Motor neuron (in vitro differentiated cells): Measurements from ENCODE around the gene NUDT2. TPM values are rescaled to one million over a fixed set of nuclear protein-coding genes. Genes with fewer than 3 reads are reported as not detected.
A peak's percentile ranks its signal among the peaks of the same experiment; 100 is the strongest.
"Not testable (repeated sequence)": the region's sequence is repeated elsewhere in the genome, so short reads cannot be mapped to it uniquely, and the experiment has no call there.

ENCODE experiments used
- ATAC-seq, 8 experiments: fragments of 200-7000 bp; cut with Tn5 transposase; replicated peaks in 6 of 8; 2 replicates each; pipeline ENCODE4 v1.8.0; 2021; ENCODE audit warnings: mild to moderate bottlenecking in 8 of 8, moderate library complexity in 8 of 8
- H3K27ac ChIP-seq, 2 donors: fragments of 250-450 bp; sonication (Bioruptor Pico); 2 replicates each; pipeline ENCODE4 v1.9.0; 2021; ENCODE audit warnings: antibody characterized with exemption in 2 of 2, mild to moderate bottlenecking in 2 of 2, moderate library complexity in 1 of 2
- H3K4me1 ChIP-seq, 2 donors: fragments of 250-450 bp; sonication (Bioruptor Pico); replicated peaks in 1 of 2; 2 replicates each; pipeline ENCODE4 v1.6.1; 2021; ENCODE audit warnings: antibody characterized with exemption in 2 of 2, mild to moderate bottlenecking in 2 of 2, moderate library complexity in 1 of 2
- H3K4me3 ChIP-seq, 5 donors: fragments of 250-450 bp; sonication (Bioruptor Pico); 2 replicates each; pipeline ENCODE4 v1.9.0; 2021; ENCODE audit warnings: antibody characterized with exemption in 5 of 5, mild to moderate bottlenecking in 5 of 5, moderate library complexity in 4 of 5
- WGBS, 10 experiments: fragments of 450-650 bp; shearing (Covaris generic); methylation state at CpG; one replicate each; pipeline ENCODE4 v1.0.0; 2022; 5-methylcytosine and 5-hydroxymethylcytosine counted together
- in situ Hi-C, 9 experiments: fragments of 400-800 bp; cut with MboI; loops; one replicate each; pipeline ENCODE4 v1.15.0; 2021; ENCODE audit warnings: low sequenced_read_pairs in 9 of 9, low pct_unique_long_range_greater_than_20kb in 2 of 9; ENCODE audit not compliant: unreplicated experiment in 9 of 9
- total RNA-seq, 8 experiments: library from RNA; unstranded; fragments of 300-600 nt; gene quantifications; 2 replicates each; pipeline versions ENCODE4 v1.2.3 to v1.2.4, GENCODE V29; 2022

NUDT2 gene
- total RNA-seq, 8 experiments from 2014 or later = 20.5 to 43.7 (median 30.5) TPM

DNA sequence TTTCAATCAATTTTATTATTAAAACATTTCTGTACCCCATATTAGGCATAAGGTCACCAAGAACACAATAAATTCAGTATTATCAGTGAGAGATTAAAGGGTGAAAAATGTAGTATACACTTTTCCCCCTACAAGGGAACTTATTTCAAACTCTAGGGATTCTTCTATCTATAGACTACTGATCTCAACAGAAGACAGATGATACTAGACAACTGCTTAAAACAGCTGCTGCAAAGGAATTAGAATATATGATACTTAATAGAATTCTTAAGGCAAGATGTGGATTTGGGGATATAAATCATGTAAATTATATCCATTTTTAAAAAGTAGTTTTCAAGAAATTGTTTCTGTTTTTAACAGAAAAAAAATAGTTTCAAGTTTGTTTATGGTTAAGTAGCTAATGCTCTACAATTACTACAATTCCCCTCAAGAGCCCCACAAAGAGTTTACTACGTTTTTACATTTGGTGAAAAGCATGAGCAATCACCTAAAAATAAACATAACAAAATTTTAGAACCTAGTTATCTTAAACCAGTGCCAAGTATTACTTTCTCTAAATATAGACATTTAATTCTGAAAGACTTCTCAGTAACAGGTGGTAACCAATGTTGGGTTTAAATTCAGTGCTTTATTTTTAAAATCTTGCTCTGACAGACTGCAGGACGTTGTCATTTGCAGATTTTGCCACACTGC, 6.3 kb upstream of the NUDT2 start:
- 25 to 100% (median 73%) methylated on average over 1 to 2 of the region's 2 CpGs; no CpG with 5 or more reads in 2 of the 10 experiments for WGBS, 10 experiments
- Histone ChIP-seq H3K27ac (no peak overlapping the region), H3K4me1 (peaks cover 0 to 3% of the 10 kb centered on the region in 2 donors), H3K4me3 (no peak overlapping the region)
- no peak for ATAC-seq
- in situ Hi-C loops = no loop called here

DNA sequence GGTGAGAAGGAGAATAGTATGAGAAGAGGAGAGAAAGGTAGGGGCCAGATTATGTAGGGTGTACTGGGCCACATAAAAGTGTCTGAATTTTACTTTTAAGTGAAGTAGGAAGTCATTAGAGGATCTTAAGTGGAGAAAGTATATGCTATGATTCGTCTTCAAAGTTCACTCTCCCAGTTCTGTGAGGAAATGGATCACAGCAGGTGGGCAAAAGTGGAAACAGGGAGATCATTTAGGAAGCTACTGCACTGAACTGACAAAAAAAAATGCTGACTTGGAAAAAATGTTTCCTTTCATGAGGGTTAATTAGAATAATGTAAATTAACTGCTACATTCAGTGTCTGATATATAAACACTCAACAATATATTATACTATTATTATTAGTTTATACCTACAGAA, 2.7 kb upstream of the NUDT2 start:
- Histone ChIP-seq H3K4me1 (peaks cover 6% of the 10 kb centered on the region in 2 donors), H3K27ac (no peak overlapping the region), H3K4me3 (no peak overlapping the region)
- in situ Hi-C loops = no loop called here
- ATAC-seq = no peak
- 29 to 86% (median 50%) methylated on average over 1 of the region's 1 CpG; no CpG with 5 or more reads in 1 of the 10 experiments for WGBS, 10 experiments

DNA sequence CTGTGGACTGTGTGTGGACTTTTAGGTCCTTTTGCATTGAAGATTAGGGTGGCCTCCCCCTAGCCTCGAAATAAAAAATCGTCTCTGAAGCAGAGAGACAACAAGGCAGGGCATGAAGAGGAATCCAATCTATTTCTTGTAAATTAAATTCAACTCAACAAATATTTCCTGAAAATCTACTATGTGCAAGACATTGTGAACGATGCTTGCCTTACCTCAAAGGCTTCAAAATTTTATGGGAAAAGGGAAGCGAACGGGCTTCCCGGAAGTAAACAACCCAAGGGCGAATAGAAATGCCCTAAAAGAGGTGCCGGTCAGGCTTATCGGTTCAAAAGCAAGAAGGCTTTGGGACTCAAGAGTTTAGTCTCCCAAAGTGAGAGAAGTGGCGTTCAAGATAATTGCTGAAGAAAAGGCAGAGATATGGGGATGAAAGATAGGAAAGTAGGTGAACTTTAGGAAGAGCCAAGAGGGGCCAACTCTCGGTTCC, 826 bp upstream of the NUDT2 start:
- 0 to 3% (median 0%) methylated on average over 1 to 11 of the region's 11 CpGs for WGBS, 10 experiments
- Histone ChIP-seq H3K4me1 (peaks cover 13 to 14% of the 10 kb centered on the region in 2 donors), H3K4me3 (peak overlapping the region; percentile 57 to 70 (median 60)), H3K27ac (peak overlapping the region in 1 of 2 donors; percentile 19)
- peak in 2 of 8 experiments; percentile 0 to 1 for ATAC-seq
- in situ Hi-C loops = no loop called here

DNA sequence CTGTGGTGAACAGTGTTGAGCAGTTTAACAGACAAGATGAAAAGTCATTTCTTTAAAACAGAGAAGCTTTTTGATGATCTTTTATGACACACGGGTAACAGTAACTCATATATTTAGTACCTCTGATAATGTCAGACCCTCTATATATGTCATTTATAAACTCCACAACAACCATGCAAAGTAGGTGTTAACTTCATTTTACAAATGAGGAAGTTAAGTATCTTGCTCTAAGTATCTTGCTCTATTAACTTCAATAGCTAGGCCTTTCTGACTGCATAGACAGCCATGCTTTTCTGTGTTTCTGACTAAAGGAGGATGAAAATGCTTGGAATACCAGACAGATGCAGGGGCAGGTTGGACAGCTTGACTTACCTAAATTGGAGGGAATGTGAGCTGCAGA, 1.8 kb downstream of the NUDT2 start:
- no peak for ATAC-seq
- WGBS, 10 experiments = 50 to 100% (median 80%) methylated on average over 1 of the region's 1 CpG; no CpG with 5 or more reads in 3 of the 10 experiments
- H3K27ac ChIP-seq = no peak overlapping the region
- in situ Hi-C loops = no loop called here
- H3K4me1 ChIP-seq = peaks cover 22 to 24% of the 10 kb centered on the region in 2 donors
- H3K4me3 ChIP-seq = no peak overlapping the region

DNA sequence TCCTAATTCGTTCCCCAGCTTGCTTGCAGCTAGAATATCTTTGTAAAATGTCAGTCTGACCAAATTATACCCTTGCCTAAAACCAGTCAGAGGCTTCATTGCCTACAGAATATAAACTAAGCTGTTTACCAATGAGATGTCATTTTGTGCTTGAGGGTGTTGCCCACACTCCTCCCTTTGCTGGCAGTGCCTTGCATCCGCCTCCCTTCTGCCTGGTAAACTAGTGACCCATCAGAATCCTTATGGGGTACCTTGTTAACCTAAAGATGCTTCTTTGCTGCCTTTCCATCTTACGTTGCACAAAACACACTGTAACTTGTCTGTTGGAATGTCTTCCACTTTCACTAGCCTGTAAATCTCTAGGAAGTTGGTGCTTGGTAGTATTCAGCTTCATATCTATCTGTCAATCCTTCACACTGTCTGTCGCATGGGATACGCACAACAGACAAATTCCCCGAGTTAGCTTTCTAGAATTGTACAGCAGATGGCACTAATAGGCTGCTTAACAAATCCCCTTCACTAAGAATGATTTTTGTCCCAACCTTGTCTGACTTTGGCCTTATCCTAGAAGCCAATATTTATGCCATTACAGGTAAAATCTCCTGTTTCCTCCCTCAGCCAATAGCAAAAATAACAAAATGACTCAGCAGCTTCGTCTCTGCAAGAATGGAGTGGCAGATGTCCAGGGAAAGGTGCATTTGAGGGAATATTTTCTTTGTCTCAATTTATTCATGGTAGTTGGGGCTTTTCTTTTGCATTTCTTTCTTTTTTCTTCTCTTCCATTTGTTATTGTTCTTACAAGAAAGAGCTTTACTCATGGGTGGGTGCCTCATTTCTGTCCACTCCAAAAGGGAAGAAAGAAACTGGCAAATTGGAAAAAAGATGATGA, 3.0 kb downstream of the NUDT2 start:
- WGBS, 10 experiments = 17 to 100% (median 40%) methylated on average over 1 to 7 of the region's 7 CpGs; no CpG with 5 or more reads in 1 of the 10 experiments
- Histone ChIP-seq H3K4me3 (no peak overlapping the region), H3K4me1 (peaks cover 19 to 24% of the 10 kb centered on the region in 2 donors), H3K27ac (no peak overlapping the region)
- in situ Hi-C loops = no loop called here
- ATAC-seq = no peak

DNA sequence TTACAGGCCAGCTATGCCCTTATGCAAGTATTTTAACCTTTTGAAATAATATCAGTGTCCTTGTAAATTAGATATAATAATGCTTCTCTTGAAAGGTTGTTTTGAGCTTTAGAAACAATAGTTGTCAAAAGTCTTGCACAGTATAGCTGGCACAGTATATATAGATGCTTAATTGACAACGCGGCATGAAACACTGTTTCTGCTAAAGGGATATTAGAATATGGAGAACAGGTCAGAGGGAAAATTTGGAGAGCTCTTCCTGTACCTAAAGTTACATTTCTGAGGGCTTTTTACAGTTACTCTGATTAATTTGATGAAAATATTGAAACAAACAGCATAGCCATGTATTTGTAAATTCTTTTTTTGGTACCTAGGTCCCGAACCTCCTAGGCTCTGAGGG, 4.5 kb downstream of the NUDT2 start:
- peak overlapping the region in 1 of 2 donors; percentile 56 for H3K27ac ChIP-seq
- 0 to 100% (median 67%) methylated on average over 2 to 3 of the region's 3 CpGs; no CpG with 5 or more reads in 1 of the 10 experiments for WGBS, 10 experiments
- no peak for ATAC-seq
- H3K4me1 ChIP-seq = peaks cover 19 to 24% of the 10 kb centered on the region in 2 donors
- in situ Hi-C loops = no loop called here
- no peak overlapping the region for H3K4me3 ChIP-seq

DNA sequence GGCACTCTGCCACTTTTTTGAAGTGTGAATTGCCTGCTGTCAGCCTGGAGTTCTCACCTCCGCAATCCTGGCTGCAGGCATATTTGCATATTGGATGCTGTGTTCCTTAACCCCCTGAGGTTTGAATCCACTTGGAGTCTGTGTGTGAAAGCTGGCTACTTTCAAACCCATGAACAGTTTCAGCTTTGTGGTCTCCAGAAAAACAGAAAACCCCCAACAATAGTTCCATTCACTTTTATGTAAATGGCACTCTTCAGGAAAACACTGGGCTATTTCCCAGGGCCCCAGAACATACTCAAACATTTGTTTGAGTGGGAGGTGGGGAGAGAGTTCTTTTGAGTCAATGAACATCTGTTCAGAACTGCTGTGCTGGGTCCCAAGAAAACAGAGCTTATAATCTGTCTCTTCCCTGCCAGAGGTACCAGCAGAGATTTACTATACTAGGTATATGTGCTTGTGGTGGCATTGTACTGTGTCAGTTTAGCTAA, 5.0 kb downstream of the NUDT2 start:
- Histone ChIP-seq H3K4me3 (no peak overlapping the region), H3K27ac (peak overlapping the region in 1 of 2 donors; percentile 58), H3K4me1 (peaks cover 19 to 24% of the 10 kb centered on the region in 2 donors)
- 0 to 100% (median 14%) methylated on average over 1 of the region's 1 CpG; no CpG with 5 or more reads in 3 of the 10 experiments for WGBS, 10 experiments
- peak in 6 of 8 experiments; percentile 4 to 68 (median 38) for ATAC-seq
- in situ Hi-C loops = no loop called here

DNA sequence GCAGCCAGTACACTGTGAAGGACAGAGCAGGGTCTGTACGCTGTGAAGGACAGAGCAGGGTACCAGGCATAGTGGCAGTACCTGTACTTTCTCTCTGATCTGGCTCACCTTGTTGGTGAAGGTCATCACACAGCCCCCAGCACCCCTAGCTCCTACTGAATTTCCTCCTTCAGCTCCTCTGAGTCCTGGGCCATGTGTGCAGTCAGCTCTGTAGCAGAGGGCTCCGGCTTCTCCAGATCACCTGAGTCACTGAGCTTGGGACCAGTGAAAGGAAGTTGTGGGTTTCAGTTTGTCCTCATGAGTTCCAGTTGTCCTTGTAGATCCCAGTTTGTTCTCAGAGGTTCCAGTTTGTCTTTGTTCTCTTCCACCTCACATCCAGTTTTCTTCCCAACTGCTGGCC, 5.5 kb downstream of the NUDT2 start:
- in situ Hi-C loops = no loop called here
- Histone ChIP-seq H3K4me3 (no peak overlapping the region), H3K27ac (peak overlapping the region in 1 of 2 donors; percentile 58), H3K4me1 (peaks cover 19 to 24% of the 10 kb centered on the region in 2 donors)
- WGBS, 10 experiments = 67 to 100% (median 95%) methylated on average over 1 to 2 of the region's 2 CpGs; no CpG with 5 or more reads in 3 of the 10 experiments
- ATAC-seq = peak in 3 of 8 experiments; percentile 11 to 26 (median 18)

DNA sequence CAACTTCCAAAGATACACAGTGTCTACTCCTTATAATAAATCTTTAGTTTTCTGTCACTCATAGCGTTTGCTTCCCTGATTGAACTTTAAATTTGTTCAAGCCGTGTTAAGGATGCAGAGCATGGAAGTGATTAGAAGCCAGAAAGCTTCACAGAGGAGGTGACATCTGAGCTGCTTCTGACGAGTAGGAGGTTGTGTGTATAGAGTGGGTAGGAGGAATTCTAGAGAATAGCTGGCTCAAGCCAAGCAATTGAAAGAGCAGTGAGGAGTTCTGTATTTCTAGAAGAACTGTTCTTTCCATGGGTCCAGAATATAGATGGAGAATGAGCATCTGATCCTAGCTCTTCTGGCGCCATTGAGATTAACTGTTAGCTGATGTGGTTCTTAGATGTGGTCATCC, 6.0 kb downstream of the NUDT2 start:
- Histone ChIP-seq H3K27ac (peak overlapping the region in 1 of 2 donors; percentile 58), H3K4me1 (peaks cover 16 to 21% of the 10 kb centered on the region in 2 donors), H3K4me3 (no peak overlapping the region)
- in situ Hi-C loops = no loop called here
- 40 to 100% (median 88%) methylated on average over 1 to 4 of the region's 4 CpGs; no CpG with 5 or more reads in 3 of the 10 experiments for WGBS, 10 experiments
- no peak for ATAC-seq

DNA sequence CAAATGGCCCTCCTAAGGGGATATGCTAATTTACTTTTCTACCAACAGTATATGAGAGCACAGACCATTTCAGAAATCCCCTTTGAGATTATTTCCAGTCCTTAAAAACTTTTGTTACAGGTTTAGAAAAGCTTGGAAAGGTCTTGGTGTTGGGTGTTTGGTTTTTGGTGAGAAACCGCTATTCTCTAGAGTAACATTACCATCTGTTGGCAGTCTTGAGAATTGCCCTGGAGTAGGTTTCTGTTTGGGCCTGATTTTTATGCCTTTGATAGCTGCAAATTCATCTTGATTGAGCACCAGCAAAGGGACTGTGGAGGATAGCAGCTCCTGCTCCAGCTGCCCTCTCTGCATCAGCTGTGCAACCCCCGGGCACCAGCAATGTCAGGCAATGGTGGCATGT, 8.0 kb downstream of the NUDT2 start:
- no peak overlapping the region for H3K27ac ChIP-seq
- no peak for ATAC-seq
- in situ Hi-C loops = no loop called here
- WGBS, 10 experiments = 60 to 100% (median 100%) methylated on average over 1 to 2 of the region's 2 CpGs; no CpG with 5 or more reads in 3 of the 10 experiments
- H3K4me1 ChIP-seq = peaks cover 10 to 16% of the 10 kb centered on the region in 2 donors
- H3K4me3 ChIP-seq = no peak overlapping the region

DNA sequence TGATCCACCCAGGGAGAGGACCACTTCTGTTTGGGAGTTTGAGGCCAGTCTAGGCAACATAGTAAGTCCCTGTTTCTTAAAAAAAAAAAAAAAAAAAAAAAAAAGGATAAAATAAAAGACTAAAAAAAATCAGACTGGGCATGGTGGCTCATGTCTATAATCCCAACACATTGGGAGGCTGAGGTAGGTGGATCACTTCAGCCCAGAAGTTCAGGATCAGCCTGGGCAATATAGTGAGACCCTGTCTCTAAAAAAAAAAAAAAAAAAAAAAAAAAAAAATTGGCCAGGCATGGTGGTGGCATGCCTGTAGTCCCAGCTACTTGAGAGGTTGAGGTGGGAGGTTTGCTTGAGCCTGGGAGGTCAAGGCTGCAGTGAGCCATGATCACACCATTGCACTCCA, 8.7 kb downstream of the NUDT2 start:
- H3K27ac ChIP-seq, ATAC-seq, in situ Hi-C loops: not testable (repeated sequence)

DNA sequence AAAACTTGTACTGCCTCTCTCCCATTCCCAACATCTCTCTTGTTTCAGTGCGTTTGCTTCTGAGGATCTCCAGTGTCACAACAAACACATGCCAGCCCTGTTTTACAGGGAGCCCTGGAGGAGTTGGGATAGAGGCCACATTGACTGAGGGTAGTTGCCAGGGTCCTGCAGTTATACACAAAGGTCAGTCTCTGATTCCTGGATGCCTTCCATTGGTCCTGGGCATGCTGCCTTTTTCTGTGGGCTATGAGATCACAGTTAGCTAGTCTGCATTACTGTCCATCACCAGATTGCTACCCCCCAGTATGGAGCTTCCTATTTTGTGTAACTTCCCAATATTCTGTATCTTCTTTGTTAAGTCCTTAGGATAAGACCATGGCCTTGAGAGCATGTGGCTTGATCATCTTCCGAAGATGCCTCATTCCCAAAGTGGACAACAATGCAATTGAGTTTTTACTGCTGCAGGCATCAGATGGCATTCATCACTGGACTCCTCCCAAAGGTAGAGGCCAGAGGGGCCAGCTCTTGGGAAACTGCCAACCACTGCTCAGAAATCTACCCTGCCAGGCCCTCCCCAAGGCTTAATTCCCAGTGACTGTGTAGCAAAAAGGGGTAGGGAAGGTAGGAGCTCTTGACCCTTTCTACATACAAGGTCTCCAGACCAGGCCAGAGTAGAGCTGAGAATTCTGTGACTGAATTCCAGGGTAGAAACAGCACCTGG, 9.5 kb downstream of the NUDT2 start:
- ATAC-seq = no peak
- Histone ChIP-seq H3K27ac (no peak overlapping the region), H3K4me3 (no peak overlapping the region), H3K4me1 (peaks cover 5 to 9% of the 10 kb centered on the region in 2 donors)
- 100% methylated on average over 1 to 2 of the region's 2 CpGs; no CpG with 5 or more reads in 6 of the 10 experiments for WGBS, 10 experiments
- in situ Hi-C loops = no loop called here

More for the DNA sequence above, 8.7 kb downstream of the NUDT2 start:
- not testable (repeated sequence) for H3K4me3 ChIP-seq
- H3K4me1 ChIP-seq = peaks cover 7 to 11% of the 10 kb centered on the region in 2 donors
